ENCODE measurements around the gene ELF2. TPM values are rescaled to one million over a fixed set of nuclear protein-coding genes. Genes with fewer than 3 reads are reported as not detected.

ELF2 gene
- polyA plus RNA-seq, 1 donor from 2014 or later = 105 TPM

GRCh38 chr4:139154952-139155557, 22.0 kb downstream of the ELF2 start:
- Histone ChIP-seq H3K9me3 (ENCODE audit: low read length) (no peaks in the 10 kb centered on the region), H3K27ac (ENCODE audit: low read length) (no peak overlapping the region), H3F3A (ENCODE audit: insufficient read depth, low read length, poor library complexity, severe bottlenecking) (no peaks in the 10 kb centered on the region), H3K36me3 (ENCODE audit: insufficient read depth, low read length) (no peaks in the 10 kb centered on the region), H3K9me2 (ENCODE audit: insufficient read depth, low read length) (no peaks in the 10 kb centered on the region), H3K4me2 (ENCODE audit: low read length) (no peak overlapping the region), H3K27me3 (ENCODE audit: insufficient read depth, low read depth, low read length) (no peaks in the 10 kb centered on the region), H2AFZ (ENCODE audit: low read depth, low read length) (no peak overlapping the region), H3K79me2 (replicated peaks; ENCODE audit: insufficient read depth, low read length) (peaks cover 26% of the 10 kb centered on the region), H3K9ac (ENCODE audit: low read length) (no peak overlapping the region), H4K20me1 (ENCODE audit: insufficient read depth) (no peaks in the 10 kb centered on the region), H3K4me3 (ENCODE audit: low read length) (no peak overlapping the region)
- TF ChIP-seq POLR2AphosphoS5 (IDR thresholded peaks at IDR 0.05) (no peak), MXI1 (conservative IDR thresholded peaks at IDR 0.05; ENCODE audit: poor library complexity, severe bottlenecking) (no peak), REST (IDR thresholded peaks at IDR 0.05; ENCODE audit: borderline replicate concordance) (no peak), TAF1 (IDR thresholded peaks at IDR 0.05; ENCODE audit: low read depth) (no peak), EP300 (conservative IDR thresholded peaks at IDR 0.05; ENCODE audit: poor library complexity, severe bottlenecking) (no peak), SMC3 (conservative IDR thresholded peaks at IDR 0.05; ENCODE audit: poor library complexity) (no peak), EZH2 (IDR thresholded peaks at IDR 0.05; ENCODE audit: borderline replicate concordance, insufficient read depth, low read length, poor library complexity, severe bottlenecking) (no peak), CTCF (IDR thresholded peaks at IDR 0.05; ENCODE audit: poor library complexity, severe bottlenecking) (no peak), RAD21 (conservative IDR thresholded peaks at IDR 0.05) (no peak)

- Histone ChIP-seq H2AFZ (ENCODE audit: low read depth, low read length) (no peak overlapping the region), H3K4me3 (ENCODE audit: low read length) (no peak overlapping the region), H3K9ac (ENCODE audit: low read length) (no peak overlapping the region), H3K27ac (ENCODE audit: low read length) (no peak overlapping the region), H3K4me2 (ENCODE audit: low read length) (no peak overlapping the region), H3F3A (ENCODE audit: insufficient read depth, low read length, poor library complexity, severe bottlenecking) (no peaks in the 10 kb centered on the region), H3K9me3 (ENCODE audit: low read length) (no peaks in the 10 kb centered on the region), H4K20me1 (ENCODE audit: insufficient read depth) (no peaks in the 10 kb centered on the region), H3K9me2 (ENCODE audit: insufficient read depth, low read length) (no peaks in the 10 kb centered on the region), H3K27me3 (ENCODE audit: insufficient read depth, low read depth, low read length) (no peaks in the 10 kb centered on the region), H3K36me3 (ENCODE audit: insufficient read depth, low read length) (no peaks in the 10 kb centered on the region), H3K79me2 (replicated peaks; ENCODE audit: insufficient read depth, low read length) (peaks cover 26% of the 10 kb centered on the region)
- no peak for TF ChIP-seq RAD21 (conservative IDR thresholded peaks at IDR 0.05)
- no peak for TF ChIP-seq TAF1 (IDR thresholded peaks at IDR 0.05; ENCODE audit: low read depth)
These were observed 22.5 kb downstream of the ELF2 start for GRCh38 chr4:139154538-139154937.

- Histone ChIP-seq H3F3A (ENCODE audit: insufficient read depth, low read length, poor library complexity, severe bottlenecking) (no peaks in the 10 kb centered on the region), H3K27ac (ENCODE audit: low read length) (no peak overlapping the region), H2AFZ (ENCODE audit: low read depth, low read length) (no peak overlapping the region), H3K4me3 (ENCODE audit: low read length) (no peak overlapping the region), H3K9me3 (ENCODE audit: low read length) (no peaks in the 10 kb centered on the region), H3K36me3 (ENCODE audit: insufficient read depth, low read length) (no peaks in the 10 kb centered on the region), H4K20me1 (ENCODE audit: insufficient read depth) (no peaks in the 10 kb centered on the region), H3K9me2 (ENCODE audit: insufficient read depth, low read length) (no peaks in the 10 kb centered on the region), H3K4me2 (ENCODE audit: low read length) (no peak overlapping the region), H3K27me3 (ENCODE audit: insufficient read depth, low read depth, low read length) (no peaks in the 10 kb centered on the region), H3K79me2 (replicated peaks; ENCODE audit: insufficient read depth, low read length) (peaks cover 31% of the 10 kb centered on the region), H3K9ac (ENCODE audit: low read length) (no peak overlapping the region)
- TF ChIP-seq TAF1 (IDR thresholded peaks at IDR 0.05; ENCODE audit: low read depth) (no peak), REST (IDR thresholded peaks at IDR 0.05; ENCODE audit: borderline replicate concordance) (no peak), SMC3 (conservative IDR thresholded peaks at IDR 0.05; ENCODE audit: poor library complexity) (no peak), POLR2AphosphoS5 (IDR thresholded peaks at IDR 0.05) (no peak), EP300 (conservative IDR thresholded peaks at IDR 0.05; ENCODE audit: poor library complexity, severe bottlenecking) (no peak), RAD21 (conservative IDR thresholded peaks at IDR 0.05) (no peak), EZH2 (IDR thresholded peaks at IDR 0.05; ENCODE audit: borderline replicate concordance, insufficient read depth, low read length, poor library complexity, severe bottlenecking) (no peak), MXI1 (conservative IDR thresholded peaks at IDR 0.05; ENCODE audit: poor library complexity, severe bottlenecking) (no peak), CTCF (IDR thresholded peaks at IDR 0.05; ENCODE audit: poor library complexity, severe bottlenecking) (no peak)
These were observed 22.9 kb downstream of the ELF2 start for GRCh38 chr4:139154134-139154421.

Measured in neural cell (in vitro differentiated cells).